OCI-LY7 (cell line): ENCODE measurements around the gene OR2A1. TPM values are rescaled to one million over a fixed set of nuclear protein-coding genes. Genes with fewer than 3 reads are reported as not detected.
"Not testable (repeated sequence)": the region's sequence is repeated elsewhere in the genome, so short reads cannot be mapped to it uniquely, and the experiment has no call there.

Source experiments
- BruUV-seq: library from RNA; stranded (reverse); fragments of 400-500 nt; replicated peaks from 2 replicates; lab custom pipeline; 2021; lab: Mats Ljungman, UMichigan
- CTCF ChIA-PET: fragments of 300-600 bp; sonication (Branson Sonifier 250); formaldehyde crosslinking; loops from one replicate; lab custom pipeline; 2022; ENCODE audit warnings: antibody characterized with exemption; ENCODE audit not compliant: unreplicated experiment; lab: Charles Lee
- POLR2A ChIA-PET: fragments of 300-600 bp; sonication (Branson Sonifier 250); formaldehyde crosslinking; loops from one replicate; lab custom pipeline; 2022; ENCODE audit warnings: antibody characterized with exemption; lab: Charles Lee
- DNase-seq: peaks from one replicate; pipeline ENCODE4 v3.0.0-alpha.2; 2015; ENCODE audit warnings: low spot score
- H2AFZ ChIP-seq: fragments of 200-600 bp; sonication (generic), shearing (Covaris generic); 2 replicates; pipeline ENCODE4 v1.6.1; 2014; ENCODE audit warnings: mild to moderate bottlenecking, antibody characterized with exemption, low read length, moderate library complexity
- H3K27ac ChIP-seq: fragments of 200-600 bp; sonication (generic); 2 replicates; pipeline ENCODE4 v1.5.1; 2014; ENCODE audit warnings: mixed run types, low read depth, mild to moderate bottlenecking, moderate library complexity, low read length, inconsistent platforms; ENCODE audit not compliant: poor library complexity, severe bottlenecking
- H3K36me3 ChIP-seq: fragments of 200-600 bp; sonication (generic); 2 replicates; pipeline ENCODE4 v1.6.1; 2014; ENCODE audit warnings: mild to moderate bottlenecking, antibody characterized with exemption, low read length, moderate library complexity, mixed read lengths; ENCODE audit not compliant: insufficient read depth
- H3K4me1 ChIP-seq: fragments of 200-600 bp; sonication (generic); 2 replicates; pipeline ENCODE4 v1.5.1; 2014; ENCODE audit warnings: mild to moderate bottlenecking, low read length; ENCODE audit not compliant: insufficient read depth, poor library complexity, severe bottlenecking
- H3K4me2 ChIP-seq: fragments of 200-600 bp; sonication (generic); 2 replicates; pipeline ENCODE4 v1.6.1; 2014; ENCODE audit warnings: mild to moderate bottlenecking, low read length
- H3K4me3 ChIP-seq: fragments of 200-600 bp; sonication (generic); 2 replicates; pipeline ENCODE4 v1.5.1; 2014; ENCODE audit warnings: mild to moderate bottlenecking, low read depth, low read length; ENCODE audit not compliant: poor library complexity, severe bottlenecking
- H3K79me2 ChIP-seq: fragments of 200-600 bp; sonication (generic); 2 replicates; pipeline ENCODE4 v1.6.1; 2016; ENCODE audit warnings: low read depth, mild to moderate bottlenecking, low read length, moderate library complexity, mixed read lengths; ENCODE audit not compliant: insufficient read depth
- H3K9me2 ChIP-seq: fragments of 200-600 bp; sonication (generic); 2 replicates; pipeline ENCODE4 v1.6.1; 2016; ENCODE audit warnings: mild to moderate bottlenecking, low read length, mixed read lengths; ENCODE audit not compliant: insufficient read depth
- H3K9me3 ChIP-seq: fragments of 200-600 bp; sonication (generic); 2 replicates; pipeline ENCODE4 v1.6.1; 2014; ENCODE audit warnings: mild to moderate bottlenecking, mixed run types, low read length, mixed read lengths
- H4K20me1 ChIP-seq: fragments of 200-600 bp; sonication (generic); 2 replicates; pipeline ENCODE4 v1.6.1; 2014; ENCODE audit warnings: mild to moderate bottlenecking, antibody characterized with exemption, low read length, moderate library complexity, mixed read lengths; ENCODE audit not compliant: insufficient read depth
- intact Hi-C: fragments of 100-400 bp; cut with micrococcal nuclease; formaldehyde crosslinking; loops from one replicate; pipeline ENCODE4 v1.10.0; 2022; ENCODE audit not compliant: unreplicated experiment
- total RNA-seq, 2 experiments: library from RNA; depleted of rRNA in 1 of 2; stranded (reverse); fragments of >200 nt in 1 of 2; shearing (Covaris generic) in 1 of 2; gene quantifications; 2 replicates each; pipeline ENCODE4 v1.2.3, GENCODE V29; 2014 to 2022

Gene OR2A1
- total RNA-seq, 2 experiments from 2014 or later, result not detected

DNA sequence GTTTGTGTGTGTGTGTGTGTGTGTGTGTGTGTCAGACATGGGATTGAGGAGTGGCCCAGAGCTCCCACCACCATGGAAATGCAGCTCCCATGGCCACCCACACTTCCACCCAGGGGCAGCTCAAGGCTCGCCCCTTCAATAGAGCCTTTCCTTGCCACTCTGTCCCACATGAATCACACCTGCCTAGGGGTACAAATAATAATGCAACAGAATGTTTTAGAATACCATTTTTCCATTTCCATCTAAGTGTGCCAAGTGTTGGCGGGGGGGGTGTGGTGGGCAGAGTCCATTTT is 19.7 kb downstream of the OR2A1 start:
- H3K4me2 ChIP-seq, H3K36me3 ChIP-seq, H4K20me1 ChIP-seq, POLR2A ChIA-PET, DNase-seq, CTCF ChIA-PET, H3K9me3 ChIP-seq, intact Hi-C loops, H3K9me2 ChIP-seq, H3K4me3 ChIP-seq, H2AFZ ChIP-seq, H3K27ac ChIP-seq, BruUV-seq, H3K4me1 ChIP-seq, H3K79me2 ChIP-seq: not testable (repeated sequence)

GRCh38 chr7:144348625-144349024 is 36.4 kb downstream of the OR2A1 start:
- H3K9me2 ChIP-seq, intact Hi-C loops, CTCF ChIA-PET, H3K4me2 ChIP-seq, DNase-seq, H4K20me1 ChIP-seq, H3K4me3 ChIP-seq, H3K9me3 ChIP-seq, POLR2A ChIA-PET, H3K27ac ChIP-seq, H3K4me1 ChIP-seq, BruUV-seq, H3K79me2 ChIP-seq, H2AFZ ChIP-seq, H3K36me3 ChIP-seq: not testable (repeated sequence)

GRCh38 chr7:144351667-144352066 is 39.4 kb downstream of the OR2A1 start:
- POLR2A ChIA-PET, H3K27ac ChIP-seq, H3K36me3 ChIP-seq, H3K9me3 ChIP-seq, DNase-seq, H2AFZ ChIP-seq, H3K9me2 ChIP-seq, intact Hi-C loops, H3K4me1 ChIP-seq, H4K20me1 ChIP-seq, CTCF ChIA-PET, H3K4me3 ChIP-seq, BruUV-seq, H3K79me2 ChIP-seq, H3K4me2 ChIP-seq: not testable (repeated sequence)

DNA sequence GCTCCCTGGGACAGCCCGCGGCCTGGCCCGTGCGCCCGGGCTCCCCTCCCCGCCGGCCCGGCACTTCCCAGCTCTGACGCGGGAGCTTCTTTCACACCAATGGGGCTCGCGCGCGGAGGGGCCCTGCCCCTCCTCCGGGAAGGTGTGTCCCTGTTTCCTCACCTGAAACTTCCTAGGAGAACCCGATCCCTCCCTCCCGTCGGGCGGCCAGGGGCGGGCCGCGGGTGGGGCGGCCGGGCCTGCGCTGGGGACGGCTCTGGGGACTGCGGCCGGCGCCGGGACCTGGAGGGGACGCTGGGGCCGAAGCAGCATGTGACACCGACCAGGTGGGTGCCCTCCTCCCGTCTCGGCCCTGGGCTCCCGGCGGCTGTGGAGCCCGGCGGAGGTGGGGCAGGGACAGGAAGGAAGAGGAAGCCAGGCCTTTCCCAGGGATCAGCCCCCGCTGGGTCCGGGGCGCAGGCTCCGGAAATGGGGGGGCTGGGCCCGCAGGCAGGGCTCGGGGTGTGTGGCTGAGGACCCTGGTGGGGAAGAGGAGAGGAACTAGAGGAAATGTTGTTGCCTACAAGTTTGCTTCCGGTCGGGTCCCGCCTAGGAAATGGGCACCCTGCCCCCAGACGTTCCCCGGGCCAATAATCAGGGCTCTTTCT is 43.1 kb downstream of the OR2A1 start, which contains the start of gene ARHGEF5:
ARHGEF5 (plus strand) TSS at position 227 of the 647 bp plus-strand sequence. CDS start 7,268 bp downstream, outside the sequence.
- CTCF ChIA-PET, H3K27ac ChIP-seq, BruUV-seq: not testable (repeated sequence)

DNA sequence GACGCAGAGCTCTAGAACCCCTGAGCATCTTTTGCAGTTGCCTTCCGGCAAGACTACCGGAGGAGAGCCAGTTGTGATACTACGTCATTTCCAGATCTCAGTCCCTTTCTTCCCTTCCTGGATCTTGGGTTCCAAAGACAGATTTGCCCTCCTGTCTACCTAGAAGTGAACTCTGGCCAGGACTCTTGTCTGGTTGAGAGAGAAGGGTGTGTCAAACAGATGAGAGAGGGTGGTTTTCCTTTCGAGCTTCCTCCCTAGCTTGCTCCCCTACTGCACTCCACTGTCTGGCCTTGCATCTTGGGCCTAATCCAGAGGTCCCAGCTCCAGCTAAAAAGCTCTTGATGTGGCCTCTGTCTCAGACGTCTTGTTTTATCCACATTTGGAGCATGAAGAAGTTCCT is 44.0 kb downstream of the OR2A1 start:
- CTCF ChIA-PET, BruUV-seq, H3K4me1 ChIP-seq, H3K27ac ChIP-seq, H3K4me2 ChIP-seq, H3K36me3 ChIP-seq, H3K79me2 ChIP-seq, H3K9me3 ChIP-seq, POLR2A ChIA-PET, H2AFZ ChIP-seq, H3K9me2 ChIP-seq, intact Hi-C loops, DNase-seq, H3K4me3 ChIP-seq, H4K20me1 ChIP-seq: not testable (repeated sequence)

More for the DNA sequence above, 43.1 kb downstream of the OR2A1 start, which contains the start of gene ARHGEF5:
- H3K4me2 ChIP-seq, H3K9me2 ChIP-seq, H3K4me1 ChIP-seq, POLR2A ChIA-PET, H3K9me3 ChIP-seq, H4K20me1 ChIP-seq, H3K4me3 ChIP-seq, H3K36me3 ChIP-seq, intact Hi-C loops, H2AFZ ChIP-seq, H3K79me2 ChIP-seq, DNase-seq: not testable (repeated sequence)

- H3K4me2 ChIP-seq, H3K79me2 ChIP-seq, CTCF ChIA-PET, BruUV-seq, H3K27ac ChIP-seq, POLR2A ChIA-PET, H3K36me3 ChIP-seq, DNase-seq, H3K4me1 ChIP-seq, H3K9me3 ChIP-seq, H3K4me3 ChIP-seq, H4K20me1 ChIP-seq, H3K9me2 ChIP-seq, intact Hi-C loops, H2AFZ ChIP-seq: not testable (repeated sequence)
Measured at GRCh38 chr7:144356860-144357259, 44.6 kb downstream of the OR2A1 start.
